H1 (cell line): ENCODE results near the gene MRPS34. TPM values are rescaled to one million over a fixed set of nuclear protein-coding genes. Genes with fewer than 3 reads are reported as not detected.

Experiments used
- CTCF ChIA-PET: fragments of 300-600 bp; sonication (Branson Sonifier 250); formaldehyde crosslinking; loops from one replicate; lab custom pipeline; 2021; ENCODE audit not compliant: partially characterized antibody; lab: Charles Lee
- POLR2A ChIA-PET: fragments of 300-600 bp; sonication (Branson Sonifier 250); formaldehyde crosslinking; loops from one replicate; lab custom pipeline; 2021; ENCODE audit warnings: inconsistent platforms; ENCODE audit not compliant: partially characterized antibody; lab: Charles Lee
- DNase-seq, 2 experiments: peaks; one replicate each; pipeline versions ENCODE4 v3.0.0 to v3.0.0-alpha.2; 2010 to 2022; ENCODE audit warnings: low spot score in 2 of 2, low read depth in 1 of 2, mixed read lengths in 1 of 2
- FAIRE-seq: peaks from 2 replicates; lab custom pipeline; 2011; peaks lifted over from hg19 to GRCh38; lab: Jason Lieb, UNC
- H2AFZ ChIP-seq: 2 replicates; pipeline ENCODE4 v1.8.1; 2012; ENCODE audit warnings: low read length, inconsistent platforms
- H2AK5ac ChIP-seq: 2 replicates; pipeline ENCODE4 v1.6.1; 2013; ENCODE audit warnings: low read depth, low read length
- H2BK120ac ChIP-seq: replicated peaks from 2 replicates; pipeline ENCODE3; 2013; ENCODE audit warnings: low read depth, low read length, inconsistent platforms
- H2BK12ac ChIP-seq: 2 replicates; pipeline ENCODE4 v1.6.1; 2013; ENCODE audit warnings: low read depth, low read length
- H2BK15ac ChIP-seq: 2 replicates; pipeline ENCODE4 v1.6.1; 2013; ENCODE audit warnings: low read length
- H2BK20ac ChIP-seq: 2 replicates; pipeline ENCODE4 v1.6.1; 2013; ENCODE audit warnings: low read length
- H2BK5ac ChIP-seq: 2 replicates; pipeline ENCODE4 v1.6.1; 2013; ENCODE audit warnings: low read depth, low read length
- H3K14ac ChIP-seq: 2 replicates; pipeline ENCODE4 v1.6.1; 2013; ENCODE audit warnings: inconsistent platforms; ENCODE audit not compliant: insufficient read length
- H3K18ac ChIP-seq: 2 replicates; pipeline ENCODE4 v1.6.1; 2013; ENCODE audit warnings: low read length; ENCODE audit errors: extremely low read depth
- H3K23ac ChIP-seq: 2 replicates; pipeline ENCODE4 v1.6.1; 2013; ENCODE audit warnings: inconsistent platforms; ENCODE audit not compliant: insufficient read length
- H3K23me2 ChIP-seq: 2 replicates; pipeline ENCODE4 v1.6.1; 2013; ENCODE audit warnings: low read depth, low read length
- H3K27ac ChIP-seq: 2 replicates; pipeline ENCODE4 v1.6.1; 2011; ENCODE audit warnings: low read depth, low read length, inconsistent platforms
- H3K27me3 ChIP-seq, 4 experiments: replicated peaks in 1 of 4; 1 replicate in 1 of 4; 2 replicates in 3 of 4; pipeline versions ENCODE4 v1.6.1 to v1.8.1; 2011 to 2013; ENCODE audit warnings: low read length in 3 of 4, mild to moderate bottlenecking in 3 of 4, inconsistent platforms in 2 of 4, mixed read lengths in 2 of 4, moderate library complexity in 1 of 4; ENCODE audit not compliant: control insufficient read depth in 3 of 4, insufficient read depth in 3 of 4; ENCODE audit errors: extremely low read depth in 1 of 4
- H3K36me3 ChIP-seq, 4 experiments: 2 replicates each; pipeline versions ENCODE4 v1.6.1 to v1.8.1; 2011 to 2013; ENCODE audit warnings: mild to moderate bottlenecking in 4 of 4, low read length in 3 of 4, moderate library complexity in 2 of 4, control low read depth in 1 of 4, inconsistent platforms in 1 of 4; ENCODE audit not compliant: insufficient read depth in 4 of 4, control insufficient read depth in 2 of 4
- H3K4ac ChIP-seq: replicated peaks from 2 replicates; pipeline ENCODE3; 2013; ENCODE audit warnings: low read length, low read depth, mixed read lengths, inconsistent platforms; ENCODE audit not compliant: insufficient read length
- H3K4me1 ChIP-seq, 4 experiments: replicated peaks in 1 of 4; 1 replicate in 1 of 4; 2 replicates in 3 of 4; pipeline versions ENCODE4 v1.6.1 to v1.8.1; 2011 to 2013; ENCODE audit warnings: low read length in 3 of 4, inconsistent platforms in 2 of 4, mixed read lengths in 1 of 4; ENCODE audit not compliant: insufficient read depth in 4 of 4, control insufficient read depth in 3 of 4
- H3K4me2 ChIP-seq, 2 experiments: 2 replicates each; pipeline versions ENCODE4 v1.6.1 to v1.8.1; 2011 to 2013; ENCODE audit warnings: low read depth in 2 of 2, low read length in 2 of 2, control low read depth in 1 of 2, inconsistent platforms in 1 of 2, mild to moderate bottlenecking in 1 of 2; ENCODE audit not compliant: insufficient read depth in 1 of 2
- H3K4me3 ChIP-seq, 4 experiments: fragments of 200-600, 300-600 bp in 1 of 4; sonication (generic), shearing (Covaris generic), sonication (Bioruptor Twin) in 1 of 4; 2 replicates each; pipeline versions ENCODE4 v1.5.1 to v1.8.1; 2011 to 2016; ENCODE audit warnings: low read length in 4 of 4, low read depth in 3 of 4, control low read depth in 2 of 4, inconsistent platforms in 2 of 4, mild to moderate bottlenecking in 2 of 4, mixed read lengths in 1 of 4, moderate library complexity in 1 of 4; ENCODE audit not compliant: insufficient read depth in 2 of 4; ENCODE audit errors: extremely low read depth in 1 of 4
- H3K56ac ChIP-seq: replicated peaks from 2 replicates; pipeline ENCODE3; 2013; ENCODE audit warnings: low read depth, mild to moderate bottlenecking, mixed read lengths, low read length, inconsistent platforms; ENCODE audit not compliant: insufficient read length
- H3K79me1 ChIP-seq: 2 replicates; pipeline ENCODE4 v1.6.1; 2013; ENCODE audit warnings: low read depth, low read length, control low read depth
- H3K79me2 ChIP-seq, 2 experiments: 2 replicates each; pipeline versions ENCODE4 v1.6.1 to v1.8.1; 2012 to 2013; ENCODE audit warnings: low read length in 2 of 2, mild to moderate bottlenecking in 2 of 2, inconsistent platforms in 1 of 2; ENCODE audit not compliant: insufficient read depth in 2 of 2, control insufficient read depth in 1 of 2
- H3K9ac ChIP-seq, 4 experiments: replicated peaks in 1 of 4; 1 replicate in 1 of 4; 2 replicates in 3 of 4; pipeline versions ENCODE4 v1.6.1 to v1.8.1; 2011 to 2013; ENCODE audit warnings: low read depth in 3 of 4, low read length in 3 of 4, control low read depth in 2 of 4, mild to moderate bottlenecking in 2 of 4, moderate library complexity in 2 of 4, inconsistent platforms in 1 of 4; ENCODE audit errors: extremely low read depth in 1 of 4
- H3K9me3 ChIP-seq, 2 experiments: 2 replicates each; pipeline versions ENCODE4 v1.6.1 to v1.8.1; 2012 to 2013; ENCODE audit warnings: mild to moderate bottlenecking in 2 of 2, moderate library complexity in 2 of 2, control low read depth in 1 of 2, inconsistent platforms in 1 of 2, low read depth in 1 of 2, low read length in 1 of 2, mixed read lengths in 1 of 2; ENCODE audit not compliant: insufficient read depth in 2 of 2
- H4K20me1 ChIP-seq, 2 experiments: replicated peaks in 1 of 2; 2 replicates each; pipeline versions ENCODE3 to v1.8.1; 2011 to 2013; ENCODE audit warnings: inconsistent platforms in 2 of 2, low read length in 2 of 2, mild to moderate bottlenecking in 1 of 2; ENCODE audit not compliant: insufficient read depth in 2 of 2, control insufficient read depth in 1 of 2
- H4K5ac ChIP-seq: 2 replicates; pipeline ENCODE4 v1.6.1; 2013; ENCODE audit warnings: low read length, low read depth, mixed read lengths, inconsistent platforms; ENCODE audit not compliant: insufficient read length
- H4K8ac ChIP-seq: 2 replicates; pipeline ENCODE4 v1.8.0; 2013; ENCODE audit warnings: mild to moderate bottlenecking, moderate library complexity, low read length, inconsistent platforms; ENCODE audit not compliant: insufficient read depth; ENCODE audit errors: extremely low read depth
- H4K91ac ChIP-seq: replicated peaks from 2 replicates; pipeline ENCODE3; 2013; ENCODE audit warnings: low read length, mixed read lengths, inconsistent platforms; ENCODE audit not compliant: insufficient read length
- POLR2A ChIP-seq, 2 experiments: IDR thresholded peaks; 1 replicate in 1 of 2; 2 replicates in 1 of 2; pipeline ENCODE4 v1.6.1; 2011; ENCODE audit warnings: low read depth in 2 of 2, low read length in 2 of 2, mild to moderate bottlenecking in 2 of 2; ENCODE audit errors: control extremely low read depth in 1 of 2
- RNF2 ChIP-seq: fragments of 200-900, 300-1000 bp; sonication (generic); IDR thresholded peaks from 2 replicates; pipeline ENCODE4 v1.7.1; 2016; ENCODE audit warnings: borderline replicate concordance, low read depth, mild to moderate bottlenecking, antibody characterized with exemption, low read length; ENCODE audit not compliant: poor library complexity, severe bottlenecking; ENCODE audit errors: missing control alignments
- SAP30 ChIP-seq: fragments of 300-600 bp; sonication (generic); IDR thresholded peaks from 2 replicates; pipeline ENCODE4 v1.7.1; 2012; ENCODE audit warnings: low read length, moderate library complexity, mild to moderate bottlenecking, inconsistent platforms; ENCODE audit not compliant: insufficient read depth, insufficient replicate concordance
- SIRT6 ChIP-seq: IDR thresholded peaks from one replicate; pipeline ENCODE4 v1.7.1; 2012; ENCODE audit warnings: low read length, inconsistent platforms
- SRF ChIP-seq: IDR thresholded peaks from 2 replicates; pipeline ENCODE4 v1.6.1; 2011; ENCODE audit warnings: mild to moderate bottlenecking, low read depth, low read length, moderate library complexity
- WGBS, 2 experiments: shearing (Covaris generic) in 1 of 2; methylation state at CpG; one replicate each; pipeline versions ENCODE4 v1.1.6 to v1.1.7; 2013 to 2015; ENCODE audit warnings: low lambda C conversion rate in 2 of 2, mixed read lengths in 2 of 2, inconsistent platforms in 1 of 2, low coverage in 1 of 2, missing lambda C conversion rate in 1 of 2; ENCODE audit not compliant: insufficient replicate concordance in 2 of 2, insufficient coverage in 1 of 2, insufficient read length in 1 of 2; ENCODE audit errors: extremely low coverage in 1 of 2, missing lambda C conversion rate in 1 of 2; 5-methylcytosine and 5-hydroxymethylcytosine counted together
- polyA plus RNA-seq, 7 experiments: library from polyadenylated mRNA; depleted of rRNA in 3 of 7; stranded (reverse) in 5 of 7; unstranded in 2 of 7; fragments of >200 nt in 5 of 7; fragments of 200-250 nt in 2 of 7; gene quantifications; 1 replicate in 5 of 7; 2 replicates in 1 of 7; 4 replicates in 1 of 7; pipeline versions ENCODE4 v1.2.1 to v1.2.3, GENCODE V29; 2011 to 2013; ENCODE audit warnings: missing spikeins in 2 of 7, mixed read lengths in 2 of 7
- total RNA-seq: library from RNA; stranded (reverse); fragmentation: NEBNext Ultra II Directional; extraction: Animal tissue kit (Norgen Biotek cat#: 25700); gene quantifications from 2 replicates; pipeline ENCODE4 v1.2.1, GENCODE V29; 2021
- TF ChIP-seq, protein P1 (sequence below): IDR thresholded peaks from 2 replicates; pipeline ENCODE4 v1.6.1; 2012; ENCODE audit warnings: low read length, inconsistent platforms
- TF ChIP-seq, protein P2 (sequence below): IDR thresholded peaks from 2 replicates; pipeline ENCODE4 v1.6.1; 2012; ENCODE audit warnings: inconsistent platforms

Gene MRPS34
- total and polyA plus RNA-seq, 2 of the 8 experiments (the other 6 are each of a cell fraction or from before 2014, with no cell fraction given), result 168 to 252 TPM

DNA sequence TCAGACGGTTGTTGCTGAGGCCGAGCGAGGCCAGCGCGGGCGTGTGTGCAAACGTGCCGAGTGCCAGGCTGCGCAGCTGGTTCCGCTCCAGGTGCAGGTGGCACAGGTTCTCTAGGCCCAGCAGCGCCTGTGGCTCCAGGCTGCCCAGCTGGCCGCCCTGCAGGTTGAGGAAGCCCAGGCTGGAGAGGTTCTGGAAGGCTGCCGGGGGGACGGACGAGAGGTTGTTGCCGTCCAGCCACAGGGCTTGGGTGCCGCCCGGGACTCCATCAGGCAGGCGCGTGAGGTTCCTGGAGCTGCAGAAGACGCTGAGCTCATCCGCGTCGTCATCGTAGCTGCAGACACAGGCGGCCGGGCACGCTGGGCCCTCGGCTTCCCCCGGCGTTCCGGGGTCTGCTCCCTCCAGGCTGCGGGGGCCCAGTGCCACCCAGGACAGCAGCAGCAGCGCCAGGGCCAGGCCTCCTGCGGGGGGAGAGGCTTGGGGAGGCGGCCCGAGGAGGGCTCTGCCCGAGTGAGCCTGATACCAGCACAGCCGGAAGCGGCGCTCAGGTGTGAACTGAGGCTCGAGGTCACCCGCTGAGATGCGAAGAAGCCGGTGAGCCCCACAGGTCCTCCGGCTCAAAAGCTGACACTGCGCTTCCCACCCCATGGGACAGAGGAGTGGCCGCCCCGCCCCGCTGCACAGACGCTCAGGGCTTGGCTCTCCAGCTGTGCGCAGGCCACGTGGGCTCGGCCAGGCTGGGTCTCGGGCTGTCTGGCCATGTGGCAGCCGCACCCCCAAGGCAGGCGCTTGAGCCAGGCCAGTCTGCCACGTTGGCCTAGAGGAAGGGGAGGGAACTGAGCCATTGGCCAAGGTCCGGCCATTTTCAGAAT is 19.2 kb upstream of the MRPS34 start:
- Histone ChIP-seq H4K8ac (peak overlapping the region; percentile 5; the same call in 1 of the 2 replicates), H3K23me2 (no peaks in the 10 kb centered on the region), H4K20me1 (peaks cover under 1 to 3% of the 10 kb centered on the region in 2 experiments), H3K4ac (no peak overlapping the region), H3K79me2 (no peaks in the 10 kb centered on the region; a peak in 2 of 4 replicates), H3K18ac (no peak overlapping the region), H3K27ac (no peak overlapping the region), H3K4me1 (no peaks in the 10 kb centered on the region), H3K23ac (no peak overlapping the region), H3K36me3 (peaks cover 0 to 37% (median 2%) of the 10 kb centered on the region in 4 experiments; a peak in 4 of 8 replicates), H3K27me3 (no peaks in the 10 kb centered on the region), H2BK120ac (no peak overlapping the region), H3K79me1 (peaks cover under 1% of the 10 kb centered on the region), H2BK12ac (no peak overlapping the region), H3K9me3 (peaks cover 0 to 1% of the 10 kb centered on the region in 2 experiments; a peak in 1 of 4 replicates), H3K4me3 (no peak overlapping the region), H2AK5ac (no peak overlapping the region), H2BK20ac (no peak overlapping the region), H3K4me2 (no peak overlapping the region), H4K5ac (no peak overlapping the region), H4K91ac (no peak overlapping the region), H3K56ac (no peak overlapping the region), H2BK5ac (no peak overlapping the region), H3K9ac (no peak overlapping the region), H3K14ac (no peak overlapping the region), H2AFZ (no peak overlapping the region), H2BK15ac (no peak overlapping the region)
- POLR2A ChIA-PET, result interaction anchor here (0.6 to 4.2 kb wide), 7 partner anchors 8 to 114 kb away, joined by 3 to 26 read pairs (median 4); partner anchors contain the start of genes EME2, JPT2, MRPS34 and NME3
- no peak for DNase-seq
- CTCF ChIA-PET, result interaction anchor here (1.0 to 2.2 kb wide), 8 partner anchors 10 to 68 kb away, joined by 3 to 6 read pairs (median 4); partner anchors contain the start of genes NUBP2 and SPSB3
- no peak for FAIRE-seq
- 94% methylated on average over 43 of the region's 59 CpGs; no CpG with 5 or more reads in 1 of the 2 experiments for WGBS, 2 experiments
- TF ChIP-seq SAP30, result no peak
- no peak for TF ChIP-seq SIRT6
- TF ChIP-seq, protein P1, sequence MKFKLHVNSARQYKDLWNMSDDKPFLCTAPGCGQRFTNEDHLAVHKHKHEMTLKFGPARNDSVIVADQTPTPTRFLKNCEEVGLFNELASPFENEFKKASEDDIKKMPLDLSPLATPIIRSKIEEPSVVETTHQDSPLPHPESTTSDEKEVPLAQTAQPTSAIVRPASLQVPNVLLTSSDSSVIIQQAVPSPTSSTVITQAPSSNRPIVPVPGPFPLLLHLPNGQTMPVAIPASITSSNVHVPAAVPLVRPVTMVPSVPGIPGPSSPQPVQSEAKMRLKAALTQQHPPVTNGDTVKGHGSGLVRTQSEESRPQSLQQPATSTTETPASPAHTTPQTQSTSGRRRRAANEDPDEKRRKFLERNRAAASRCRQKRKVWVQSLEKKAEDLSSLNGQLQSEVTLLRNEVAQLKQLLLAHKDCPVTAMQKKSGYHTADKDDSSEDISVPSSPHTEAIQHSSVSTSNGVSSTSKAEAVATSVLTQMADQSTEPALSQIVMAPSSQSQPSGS, result no peak
- TF ChIP-seq RNF2, result no peak
- no peak for TF ChIP-seq POLR2A (IDR thresholded peaks at IDR 0.05; ENCODE audit: control extremely low read depth in 1 of 2, low read depth in 2 of 2, low read length in 2 of 2)
- no peak for TF ChIP-seq SRF
- TF ChIP-seq, protein P2, sequence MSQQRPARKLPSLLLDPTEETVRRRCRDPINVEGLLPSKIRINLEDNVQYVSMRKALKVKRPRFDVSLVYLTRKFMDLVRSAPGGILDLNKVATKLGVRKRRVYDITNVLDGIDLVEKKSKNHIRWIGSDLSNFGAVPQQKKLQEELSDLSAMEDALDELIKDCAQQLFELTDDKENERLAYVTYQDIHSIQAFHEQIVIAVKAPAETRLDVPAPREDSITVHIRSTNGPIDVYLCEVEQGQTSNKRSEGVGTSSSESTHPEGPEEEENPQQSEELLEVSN, result no peak
